ENCODE data around the gene TRAM2.

Gene TRAM2

DNA sequence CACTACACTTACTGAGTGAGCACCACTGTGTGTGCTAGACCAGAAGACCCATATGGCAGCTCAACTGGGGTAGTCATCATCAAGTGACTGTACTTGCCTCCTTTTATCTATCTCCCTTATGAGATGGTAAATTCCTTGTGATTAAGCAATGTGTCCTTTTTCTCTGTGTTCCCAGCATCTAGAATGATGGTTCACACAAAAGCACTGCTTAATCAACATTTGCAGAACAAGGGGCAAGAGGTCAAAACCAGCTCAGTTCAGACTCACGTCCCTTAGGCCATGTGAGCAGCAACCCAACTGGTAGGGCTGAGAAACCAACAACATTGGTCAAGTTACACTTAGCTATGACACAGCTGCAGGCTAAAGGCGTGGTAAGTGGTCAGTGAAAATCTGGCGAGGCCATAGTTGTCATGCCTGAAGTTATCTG lies 10.0 kb downstream of the TRAM2 start:
- peak; percentile 74 for DNase-seq (ENCODE audit: low spot score)

DNA sequence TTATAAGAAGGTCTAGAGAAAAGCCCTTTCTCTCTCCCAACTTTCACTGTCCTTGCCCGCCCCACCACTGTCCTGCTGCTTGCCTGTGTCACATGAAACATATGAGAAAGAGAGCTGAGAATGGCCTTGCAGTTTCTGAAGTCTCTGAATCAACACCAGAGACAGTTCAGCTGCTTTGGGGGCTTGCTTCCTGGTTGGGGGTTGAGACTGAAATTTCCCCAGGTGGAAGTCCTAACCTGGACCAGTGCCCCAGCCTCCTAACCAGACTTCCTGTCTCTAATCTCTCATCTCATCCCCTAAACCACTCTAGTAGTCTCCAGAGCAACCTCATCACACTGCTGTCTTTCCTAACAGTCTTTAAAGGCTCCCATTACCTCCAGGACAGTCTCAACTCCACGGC lies 10.7 kb downstream of the TRAM2 start:
- no peak for DNase-seq (ENCODE audit: low spot score)

DNA sequence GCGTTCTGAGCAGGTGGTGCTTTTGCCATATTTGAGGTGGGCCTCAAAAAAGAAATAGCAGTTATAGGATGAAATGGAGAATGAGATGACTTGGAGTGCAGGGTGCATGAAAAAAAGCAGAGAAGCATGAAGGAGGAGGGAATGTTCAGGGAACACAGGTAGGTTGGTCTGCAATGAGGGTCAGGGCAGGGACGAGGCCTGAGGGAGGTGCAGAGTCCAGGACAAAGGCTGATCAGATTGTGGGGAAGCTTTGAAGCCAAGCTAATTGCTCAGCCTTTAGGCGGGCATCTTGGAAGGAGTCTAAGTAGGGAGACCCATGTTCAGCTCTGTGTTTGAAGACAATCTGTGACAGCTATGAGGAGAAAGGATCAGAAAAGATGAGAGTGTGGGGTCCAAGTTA lies 12.0 kb downstream of the TRAM2 start:
- DNase-seq (ENCODE audit: low spot score) = no peak

DNA sequence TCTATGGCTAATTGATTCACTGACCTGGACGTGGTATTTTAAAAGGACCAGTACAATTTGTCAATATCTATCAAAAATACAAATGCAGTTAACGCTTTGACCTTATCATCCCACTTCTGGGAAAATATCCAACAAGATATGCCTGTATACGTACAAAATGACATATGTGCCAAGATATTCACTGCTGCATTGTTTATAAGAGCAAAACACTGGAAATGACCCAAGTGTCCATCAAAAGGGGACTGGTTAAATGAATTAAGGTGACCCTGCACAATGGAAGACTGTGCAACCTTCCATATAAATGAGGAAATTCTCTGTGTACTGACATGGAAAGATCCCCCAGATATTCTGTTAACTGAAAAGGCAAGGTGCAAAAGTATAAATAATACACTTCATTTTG lies 13.9 kb downstream of the TRAM2 start:
- DNase-seq (ENCODE audit: low spot score) = no peak

DNA sequence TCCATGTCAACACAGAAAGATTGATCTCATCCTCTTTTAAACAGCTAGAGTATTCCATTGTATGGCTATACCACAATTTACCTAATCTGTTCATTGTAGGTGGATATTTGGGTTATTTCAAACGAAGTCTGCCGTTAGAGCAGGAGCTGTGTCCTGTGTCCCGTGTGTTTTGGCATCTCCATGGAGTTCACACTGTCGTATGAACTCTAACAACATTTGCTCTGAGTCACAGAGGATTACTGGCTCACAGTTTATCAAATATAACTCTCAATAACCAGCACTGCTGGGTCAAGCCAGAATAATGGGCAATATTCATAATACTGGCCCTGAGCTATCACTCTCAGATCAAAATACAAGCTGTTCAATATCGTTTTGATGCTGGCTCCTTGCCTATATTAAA lies 16.4 kb downstream of the TRAM2 start:
- no peak for DNase-seq (ENCODE audit: low spot score)

DNA sequence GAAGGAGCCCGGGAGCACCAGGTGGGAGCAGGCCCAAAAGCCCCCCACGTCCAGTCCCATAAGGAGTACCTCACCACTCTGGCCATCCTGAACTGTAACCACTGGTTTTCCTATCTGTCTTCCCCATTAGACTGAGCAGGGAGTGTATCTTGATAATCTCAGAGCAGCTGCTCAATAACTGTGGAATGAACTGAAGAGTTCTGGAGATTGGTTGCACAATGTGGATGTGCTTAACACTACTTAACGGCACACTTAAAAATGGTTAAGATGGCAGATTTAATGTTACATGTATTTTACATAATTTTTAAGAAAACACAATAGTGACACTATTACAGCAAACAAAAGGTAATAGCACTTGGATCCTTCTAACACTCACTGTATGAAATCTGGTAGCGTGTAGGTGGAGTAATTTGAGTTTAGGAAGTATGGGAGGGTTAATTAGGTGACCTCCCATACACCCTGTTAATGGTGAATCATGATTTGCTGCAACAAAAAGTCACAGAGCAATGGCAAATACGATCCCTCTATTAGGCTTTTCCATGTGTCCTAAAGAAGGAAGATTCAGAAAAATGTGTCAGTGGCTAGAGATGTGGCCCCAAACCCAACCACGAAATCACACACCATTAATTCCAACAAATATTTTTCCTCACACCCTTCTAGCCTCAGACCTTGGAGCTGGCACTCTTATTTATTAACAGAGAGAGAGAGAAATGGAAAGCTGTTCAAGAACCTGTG lies 18.4 kb downstream of the TRAM2 start:
- no peak for DNase-seq (ENCODE audit: low spot score)

DNA sequence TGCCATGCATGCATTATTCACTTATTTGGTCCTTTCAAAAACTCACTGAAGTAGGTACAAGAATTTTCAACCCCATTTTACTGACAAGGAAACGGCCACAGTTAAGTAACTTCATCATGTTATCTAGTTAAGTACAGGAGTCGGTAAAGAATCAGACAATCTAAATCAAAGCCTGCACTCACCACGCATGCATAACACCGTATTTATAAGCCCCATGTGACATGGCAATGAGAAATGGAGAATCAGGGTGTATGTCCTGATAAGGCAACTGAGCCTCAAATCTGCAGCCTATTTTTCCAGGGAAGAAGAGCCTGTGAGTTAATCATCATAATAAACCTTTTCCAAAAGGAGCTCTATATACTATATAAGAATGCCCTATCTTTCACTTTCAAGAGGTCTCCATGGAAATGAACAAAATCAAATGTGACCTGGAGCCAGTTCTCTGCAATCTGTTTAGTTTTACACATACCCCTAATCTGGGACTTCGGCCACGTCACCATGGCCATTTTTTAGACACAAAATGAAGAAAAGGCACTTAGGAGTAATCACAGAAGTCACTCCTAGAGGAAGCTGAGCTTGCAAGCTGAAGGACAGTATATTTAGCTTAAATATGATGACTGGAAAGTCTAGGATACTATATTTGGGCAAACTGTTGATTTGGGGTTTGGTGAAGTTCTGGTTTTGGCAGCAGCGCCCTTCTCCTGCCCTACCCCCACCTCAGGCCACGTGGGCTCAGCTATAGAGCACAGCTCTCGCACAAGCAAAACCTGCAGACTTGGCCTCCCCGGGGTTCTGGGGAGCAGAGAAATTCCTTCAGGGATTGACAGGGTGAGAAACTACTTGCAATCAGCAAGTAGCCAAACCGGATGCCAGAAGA lies 19.2 kb downstream of the TRAM2 start:
- DNase-seq (ENCODE audit: low spot score) = no peak

DNA sequence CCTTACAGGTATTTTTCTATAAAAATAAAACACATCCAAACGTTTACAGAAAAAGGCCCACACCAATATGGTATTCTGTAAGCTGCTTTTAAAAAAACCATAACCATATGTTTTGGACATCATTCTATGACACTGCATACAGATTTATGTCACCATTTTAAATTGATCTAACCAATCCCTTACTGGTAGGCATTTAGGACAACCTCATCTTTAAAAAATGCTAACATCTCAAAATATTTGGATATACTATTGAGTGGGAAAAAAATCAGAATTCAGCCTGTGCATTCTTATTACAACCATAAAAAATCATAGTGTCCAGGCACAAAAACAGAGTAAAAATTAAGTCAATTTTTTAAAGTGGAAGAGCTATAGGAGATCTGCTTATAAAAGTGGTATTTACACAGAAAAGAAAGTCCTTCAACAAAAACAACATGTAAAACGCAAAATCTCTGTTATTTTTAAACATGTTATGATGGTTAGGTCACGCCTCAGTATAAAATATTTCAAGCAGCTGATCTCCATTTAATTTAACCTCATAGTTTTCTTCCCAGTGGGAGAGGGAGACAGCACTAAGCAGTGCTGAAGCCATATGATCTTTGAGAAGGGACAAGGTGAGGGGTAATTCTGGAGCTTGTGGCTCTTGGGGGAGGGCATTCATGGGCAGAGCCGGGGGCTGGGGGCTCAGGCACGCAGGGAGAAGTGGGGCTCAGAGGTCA lies 21.2 kb downstream of the TRAM2 start:
- no peak for DNase-seq (ENCODE audit: low spot score)

- DNase-seq (ENCODE audit: low spot score) = no peak
Measured at GRCh38 chr6:52554684-52555280, 22.1 kb downstream of the TRAM2 start.

- no peak for DNase-seq (ENCODE audit: low spot score)
Measured at GRCh38 chr6:52553719-52554118, 23.1 kb downstream of the TRAM2 start.

DNA sequence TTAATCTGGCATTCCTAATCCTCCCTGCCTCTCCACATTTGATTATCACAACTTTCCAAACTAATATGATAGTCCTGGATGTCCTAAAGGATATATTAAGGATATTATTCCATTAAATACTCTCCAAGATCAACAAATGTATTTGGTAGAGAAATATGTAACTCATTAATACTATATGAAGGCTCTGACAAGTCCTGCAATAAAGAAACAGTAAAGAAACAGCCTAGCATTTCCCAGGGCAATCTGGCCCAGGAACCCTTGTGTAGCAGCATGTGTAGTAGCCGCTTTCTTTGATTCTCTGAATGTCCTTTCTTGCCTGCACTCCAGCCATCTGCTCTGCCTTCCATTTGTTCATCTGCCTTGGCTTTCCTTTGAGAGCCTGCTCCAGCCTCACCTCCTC lies 23.7 kb downstream of the TRAM2 start:
- DNase-seq (ENCODE audit: low spot score) = no peak

GRCh38 chr6:52552278-52552643 lies 24.6 kb downstream of the TRAM2 start:
- no peak for DNase-seq (ENCODE audit: low spot score)

DNA sequence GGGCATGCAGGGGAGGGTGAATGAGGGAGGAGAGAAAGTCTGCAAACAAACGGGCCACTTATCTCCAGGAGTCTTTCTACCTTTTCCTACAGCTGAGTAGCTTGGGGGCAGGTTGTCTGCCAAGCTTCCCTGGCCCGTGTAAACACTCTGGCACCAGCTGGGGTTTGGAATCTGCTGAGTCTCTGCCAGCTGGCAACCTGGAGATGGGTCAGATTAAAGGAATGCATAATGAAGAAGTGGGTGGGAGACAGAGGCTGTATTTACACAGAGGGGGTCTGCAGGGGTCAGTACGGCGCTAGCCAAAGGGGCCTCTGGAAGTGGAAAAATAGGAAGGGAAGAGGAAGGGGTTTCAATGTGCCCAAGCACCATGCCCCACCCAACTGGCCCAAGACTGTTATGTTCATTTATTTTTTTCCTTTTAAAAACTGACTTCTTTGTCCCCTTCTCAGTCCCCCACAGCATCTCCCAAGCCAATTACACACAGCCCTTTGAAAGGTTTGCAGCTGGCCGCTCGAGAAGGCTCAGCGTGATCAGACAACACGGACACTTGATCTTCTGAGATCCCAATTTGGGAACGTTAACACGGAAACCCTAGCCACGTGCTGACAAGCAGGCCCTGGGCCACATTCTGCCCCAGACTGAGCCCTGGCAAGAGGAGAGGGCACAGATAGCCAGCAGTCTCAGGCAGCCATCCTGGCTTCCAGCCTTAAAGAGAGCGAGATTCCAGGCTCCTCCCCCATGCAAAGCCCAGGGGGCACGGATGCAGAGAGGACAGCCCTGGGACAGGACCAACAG lies 25.2 kb downstream of the TRAM2 start:
- DNase-seq (ENCODE audit: low spot score) = peak; percentile 80

DNA sequence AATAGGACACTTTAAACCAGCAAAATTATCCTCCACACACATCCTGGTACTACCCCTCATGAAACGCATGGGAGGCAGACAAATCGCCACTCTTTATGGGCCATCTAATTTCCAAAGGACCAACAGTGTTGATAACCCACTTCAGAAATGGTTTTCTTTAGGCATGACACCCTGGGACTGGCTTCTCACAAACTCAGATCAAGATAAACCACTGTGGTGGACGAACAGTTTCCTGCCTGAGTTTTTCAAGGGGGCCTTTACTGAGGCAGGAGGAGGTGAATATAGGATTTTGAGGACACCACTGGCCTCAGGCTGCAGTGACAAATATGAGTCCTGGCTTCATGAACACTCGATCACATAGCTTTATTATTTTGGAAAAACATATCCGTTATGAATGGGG lies 26.0 kb downstream of the TRAM2 start:
- DNase-seq (ENCODE audit: low spot score) = no peak

- no peak for DNase-seq (ENCODE audit: low spot score)
Measured at GRCh38 chr6:52550014-52550575, 26.8 kb downstream of the TRAM2 start.

- no peak for DNase-seq (ENCODE audit: low spot score)
Measured at GRCh38 chr6:52549428-52549827, 27.4 kb downstream of the TRAM2 start.

DNA sequence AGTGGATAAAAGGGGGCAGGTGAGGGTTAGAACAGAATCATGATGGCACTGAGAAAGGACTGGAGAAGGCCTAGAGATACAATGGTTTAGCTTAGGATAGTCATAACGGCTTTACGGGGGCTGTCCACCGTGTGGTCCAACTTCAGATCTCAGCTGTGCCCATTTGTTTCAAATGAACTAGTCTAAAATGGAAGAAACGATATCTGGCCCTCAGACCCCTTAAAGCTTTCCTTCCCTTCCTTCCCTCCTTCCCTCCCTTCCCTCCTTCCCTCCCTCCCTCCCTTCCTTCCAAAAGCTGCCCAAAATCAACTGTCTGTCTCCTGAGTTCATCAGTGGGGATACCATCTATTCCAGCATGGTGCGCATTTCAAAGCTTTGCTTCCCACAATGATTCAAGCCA lies 27.9 kb downstream of the TRAM2 start:
- DNase-seq (ENCODE audit: low spot score) = no peak

DNA sequence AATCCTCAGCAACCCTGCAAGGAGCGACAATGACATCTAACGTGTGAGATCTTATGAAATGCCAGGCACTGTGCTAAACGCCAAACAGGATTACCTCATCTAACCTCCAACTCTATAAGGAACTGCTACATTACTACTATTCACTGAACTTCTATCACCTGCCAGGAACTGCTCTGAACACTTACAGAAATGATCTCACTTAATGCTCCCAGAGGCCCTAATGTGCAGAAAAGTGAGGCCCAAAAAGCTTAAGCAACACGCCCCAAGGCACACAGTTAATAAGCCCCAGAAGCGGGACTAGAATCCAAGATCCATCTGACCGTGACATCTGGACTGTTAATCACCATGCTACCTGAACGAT lies 28.5 kb downstream of the TRAM2 start:
- no peak for DNase-seq (ENCODE audit: low spot score)

GRCh38 chr6:52547647-52548352 lies 29.1 kb downstream of the TRAM2 start:
- no peak for DNase-seq (ENCODE audit: low spot score)

GRCh38 chr6:52546678-52547077 lies 30.2 kb downstream of the TRAM2 start:
- no peak for DNase-seq (ENCODE audit: low spot score)

DNA sequence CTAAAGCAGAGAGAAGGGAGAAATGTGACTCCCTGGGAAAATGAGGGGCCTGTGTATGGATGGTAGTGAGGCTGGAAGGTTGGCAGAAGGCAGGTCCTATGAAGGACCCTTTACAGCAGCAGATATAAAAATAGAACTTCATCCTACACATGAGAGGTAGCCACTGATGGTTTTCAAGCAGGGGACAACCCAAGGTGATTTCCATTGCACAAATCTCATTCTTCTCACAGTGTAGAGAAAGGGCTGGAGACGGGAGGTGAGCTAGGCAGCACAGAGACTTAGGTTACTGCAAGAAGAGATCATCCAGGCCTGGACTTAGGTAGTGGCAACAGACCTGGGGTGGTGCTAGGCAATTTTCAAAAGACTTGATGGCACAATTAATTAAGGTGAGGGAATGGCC lies 30.7 kb downstream of the TRAM2 start:
- no peak for DNase-seq (ENCODE audit: low spot score)
